22Rv1 (cell line): ENCODE results near the gene RABGAP1L.

Source experiments
- ZFX ChIP-seq: fragments of 450-650 bp; IDR thresholded peaks from 2 replicates; pipeline ENCODE4 v1.6.1; 2017; ENCODE audit warnings: antibody characterized with exemption, borderline replicate concordance
- TF ChIP-seq, protein P1 (sequence below): fragments of 450-650 bp; IDR thresholded peaks from 2 replicates; pipeline ENCODE4 v1.5.1; 2017; ENCODE audit warnings: mild to moderate bottlenecking

DNA sequence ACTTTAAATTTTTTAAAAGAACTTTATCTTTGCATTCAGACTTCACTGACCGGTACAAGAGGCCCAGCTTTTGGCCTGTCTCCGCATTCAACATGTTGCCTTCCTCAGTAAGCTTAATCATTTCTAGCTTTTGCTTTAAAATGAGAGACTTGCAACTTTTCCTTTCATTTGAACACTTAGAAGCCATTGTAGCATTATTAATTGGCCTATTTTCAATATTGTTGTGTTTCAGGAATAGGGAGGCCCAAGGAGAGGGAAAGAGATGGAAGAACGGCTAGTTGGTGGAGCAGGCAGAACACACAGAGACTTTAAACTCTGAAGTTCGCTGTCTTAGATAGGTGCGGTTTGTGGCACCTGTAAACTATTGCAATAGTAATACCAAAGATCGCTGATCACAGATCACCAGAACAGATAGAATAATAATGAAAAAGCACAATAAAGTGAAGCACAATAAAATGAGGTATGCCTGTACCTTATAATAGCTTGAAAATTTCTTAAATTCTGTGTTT is 31.4 kb downstream of the RABGAP1L start:
- TF ChIP-seq, protein P1, sequence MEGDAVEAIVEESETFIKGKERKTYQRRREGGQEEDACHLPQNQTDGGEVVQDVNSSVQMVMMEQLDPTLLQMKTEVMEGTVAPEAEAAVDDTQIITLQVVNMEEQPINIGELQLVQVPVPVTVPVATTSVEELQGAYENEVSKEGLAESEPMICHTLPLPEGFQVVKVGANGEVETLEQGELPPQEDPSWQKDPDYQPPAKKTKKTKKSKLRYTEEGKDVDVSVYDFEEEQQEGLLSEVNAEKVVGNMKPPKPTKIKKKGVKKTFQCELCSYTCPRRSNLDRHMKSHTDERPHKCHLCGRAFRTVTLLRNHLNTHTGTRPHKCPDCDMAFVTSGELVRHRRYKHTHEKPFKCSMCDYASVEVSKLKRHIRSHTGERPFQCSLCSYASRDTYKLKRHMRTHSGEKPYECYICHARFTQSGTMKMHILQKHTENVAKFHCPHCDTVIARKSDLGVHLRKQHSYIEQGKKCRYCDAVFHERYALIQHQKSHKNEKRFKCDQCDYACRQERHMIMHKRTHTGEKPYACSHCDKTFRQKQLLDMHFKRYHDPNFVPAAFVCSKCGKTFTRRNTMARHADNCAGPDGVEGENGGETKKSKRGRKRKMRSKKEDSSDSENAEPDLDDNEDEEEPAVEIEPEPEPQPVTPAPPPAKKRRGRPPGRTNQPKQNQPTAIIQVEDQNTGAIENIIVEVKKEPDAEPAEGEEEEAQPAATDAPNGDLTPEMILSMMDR, result no peak
- no peak for TF ChIP-seq ZFX
